Ascending aorta (tissue), 2 donors: ENCODE data around the gene LENG9. TPM values are rescaled to one million over a fixed set of nuclear protein-coding genes. Genes with fewer than 3 reads are reported as not detected.

ENCODE experiments used
- DNase-seq, 2 donors: peaks; one replicate each; pipeline ENCODE4 v3.0.0-alpha.2; 2019; ENCODE audit warnings: low spot score in 2 of 2
- H3K27ac ChIP-seq, 2 donors: fragments of 200-600 bp; sonication (generic); one replicate each; pipeline ENCODE4 v1.5.1; 2016 to 2017; ENCODE audit warnings: mild to moderate bottlenecking in 1 of 2
- H3K27me3 ChIP-seq: fragments of 200-600 bp; sonication (generic); one replicate; pipeline ENCODE4 v1.5.1; 2017
- H3K36me3 ChIP-seq, 2 donors: fragments of 200-600 bp; sonication (generic); one replicate each; pipeline ENCODE4 v1.5.1; 2016
- H3K4me1 ChIP-seq, 2 donors: fragments of 200-600 bp; sonication (generic); one replicate each; pipeline ENCODE4 v1.5.1; 2016 to 2017; ENCODE audit warnings: mild to moderate bottlenecking in 1 of 2
- H3K4me3 ChIP-seq, 2 donors: fragments of 200-600 bp; sonication (generic); one replicate each; pipeline ENCODE4 v1.5.1; 2016 to 2017; ENCODE audit warnings: mild to moderate bottlenecking in 1 of 2
- H3K9me3 ChIP-seq, 2 donors: fragments of 200-600 bp; sonication (generic); one replicate each; pipeline ENCODE4 v1.5.1; 2016
- CTCF ChIP-seq, 3 experiments: fragments of 200-600 bp in 2 of 3; fragments of 450-650 bp in 1 of 3; sonication (generic) in 2 of 3; IDR thresholded peaks; one replicate each; pipeline ENCODE4 v1.5.1; 2016 to 2019; ENCODE audit warnings: antibody characterized with exemption in 3 of 3, mild to moderate bottlenecking in 1 of 3, moderate library complexity in 1 of 3
- intact Hi-C: fragments of 100-400 bp; cut with DNase I; formaldehyde crosslinking; loops from one replicate; pipeline ENCODE4 v1.15.1; 2023
- total RNA-seq: library from RNA; depleted of rRNA; stranded (reverse); fragments of >200 nt; gene quantifications from one replicate; pipeline ENCODE4 v1.1.0, GENCODE V29; 2016

The LENG9 gene
- total RNA-seq, 1 donor from 2014 or later, result 10.1 TPM

- Histone ChIP-seq H3K27ac (no peak overlapping the region), H3K27me3 (no peaks in the 10 kb centered on the region), H3K4me1 (peaks cover 9 to 29% of the 10 kb centered on the region in 2 donors), H3K9me3 (no peaks in the 10 kb centered on the region), H3K4me3 (no peak overlapping the region), H3K36me3 (peaks cover 88 to 92% of the 10 kb centered on the region in 2 donors)
- no peak for DNase-seq
- intact Hi-C loops, result no loop called here
- no peak for TF ChIP-seq CTCF (IDR thresholded peaks at IDR 0.05)
These were observed 8.6 kb downstream of the LENG9 start for GRCh38 chr19:54454781-54455675.

GRCh38 chr19:54453921-54454780 is 9.4 kb downstream of the LENG9 start:
- no peaks in the 10 kb centered on the region for H3K9me3 ChIP-seq
- H3K27me3 ChIP-seq, result no peaks in the 10 kb centered on the region
- H3K27ac ChIP-seq, result no peak overlapping the region
- H3K4me1 ChIP-seq, result peaks cover 11 to 30% of the 10 kb centered on the region in 2 donors
- DNase-seq, result no peak
- TF ChIP-seq CTCF (IDR thresholded peaks at IDR 0.05), result no peak
- H3K36me3 ChIP-seq, result peaks cover 80 to 83% of the 10 kb centered on the region in 2 donors
- no peak overlapping the region for H3K4me3 ChIP-seq
- intact Hi-C loops, result no loop called here

- H3K27me3 ChIP-seq, result no peaks in the 10 kb centered on the region
- intact Hi-C loops, result no loop called here
- H3K27ac ChIP-seq, result no peak overlapping the region
- peaks cover 11 to 32% of the 10 kb centered on the region in 2 donors for H3K4me1 ChIP-seq
- no peak overlapping the region for H3K4me3 ChIP-seq
- no peak for TF ChIP-seq CTCF (IDR thresholded peaks at IDR 0.05)
- H3K36me3 ChIP-seq, result peaks cover 64 to 68% of the 10 kb centered on the region in 2 donors
- H3K9me3 ChIP-seq, result no peaks in the 10 kb centered on the region
- no peak for DNase-seq
These were observed 11.0 kb downstream of the LENG9 start for GRCh38 chr19:54452626-54453025.

GRCh38 chr19:54451997-54452396 is 11.6 kb downstream of the LENG9 start:
- H3K36me3 ChIP-seq, result peaks cover 58 to 61% of the 10 kb centered on the region in 2 donors

More at GRCh38 chr19:54451997-54452396, 11.6 kb downstream of the LENG9 start:
- no peak overlapping the region for H3K4me3 ChIP-seq
- H3K27ac ChIP-seq, result no peak overlapping the region
- no peak for DNase-seq
- TF ChIP-seq CTCF (IDR thresholded peaks at IDR 0.05), result no peak
- no peaks in the 10 kb centered on the region for H3K9me3 ChIP-seq
- peaks cover 11 to 38% of the 10 kb centered on the region in 2 donors for H3K4me1 ChIP-seq
- intact Hi-C loops, result no loop called here
- H3K27me3 ChIP-seq, result no peaks in the 10 kb centered on the region
